H9 (cell line): ENCODE measurements around the gene CMYA5. TPM values are rescaled to one million over a fixed set of nuclear protein-coding genes. Genes with fewer than 3 reads are reported as not detected.

ENCODE experiments used
- DNase-seq: peaks from one replicate; pipeline ENCODE4 v3.0.0-alpha.2; 2017
- H2AFZ ChIP-seq: one replicate; pipeline ENCODE4 v1.6.1; 2013; ENCODE audit warnings: mild to moderate bottlenecking, low read length, control low read depth, moderate library complexity
- H2AK5ac ChIP-seq: 2 replicates; pipeline ENCODE4 v1.6.1; 2013; ENCODE audit warnings: low read length, control low read depth, mixed read lengths; ENCODE audit not compliant: insufficient read length
- H2BK120ac ChIP-seq: one replicate; pipeline ENCODE4 v1.6.1; 2013; ENCODE audit warnings: low read depth, mild to moderate bottlenecking, low read length, control low read depth, inconsistent platforms; ENCODE audit not compliant: poor library complexity, severe bottlenecking
- H2BK12ac ChIP-seq: 2 replicates; pipeline ENCODE4 v1.6.1; 2013; ENCODE audit warnings: low read length, control low read depth, mixed read lengths, low read depth; ENCODE audit not compliant: insufficient read length
- H2BK15ac ChIP-seq: 2 replicates; pipeline ENCODE4 v1.6.1; 2013; ENCODE audit warnings: low read depth, low read length, control low read depth
- H2BK20ac ChIP-seq: one replicate; pipeline ENCODE4 v1.6.1; 2013; ENCODE audit warnings: low read depth, mild to moderate bottlenecking, low read length, control low read depth, inconsistent platforms; ENCODE audit not compliant: poor library complexity, severe bottlenecking
- H2BK5ac ChIP-seq: 2 replicates; pipeline ENCODE4 v1.6.1; 2013; ENCODE audit warnings: low read length, control low read depth, mixed read lengths; ENCODE audit not compliant: insufficient read length
- H3K14ac ChIP-seq: 2 replicates; pipeline ENCODE4 v1.6.1; 2013; ENCODE audit warnings: low read length, control low read depth; ENCODE audit not compliant: insufficient read depth
- H3K18ac ChIP-seq: 2 replicates; pipeline ENCODE4 v1.6.1; 2013; ENCODE audit warnings: low read depth, mild to moderate bottlenecking, mixed read lengths, low read length, control low read depth; ENCODE audit not compliant: insufficient read length
- H3K23ac ChIP-seq: 2 replicates; pipeline ENCODE4 v1.6.1; 2013; ENCODE audit warnings: low read length, control low read depth, mixed read lengths, low read depth; ENCODE audit not compliant: insufficient read length
- H3K23me2 ChIP-seq: 2 replicates; pipeline ENCODE4 v1.6.1; 2013; ENCODE audit warnings: low read depth, mild to moderate bottlenecking, mixed read lengths, low read length, control low read depth; ENCODE audit not compliant: insufficient read length, poor library complexity, severe bottlenecking
- H3K27ac ChIP-seq: 2 replicates; pipeline ENCODE4 v1.5.1; 2013; ENCODE audit warnings: low read length, control low read depth, mixed read lengths, low read depth; ENCODE audit not compliant: insufficient read length
- H3K27me3 ChIP-seq: 2 replicates; pipeline ENCODE4 v1.6.1; 2013; ENCODE audit warnings: low read length, control low read depth, inconsistent platforms; ENCODE audit not compliant: insufficient read depth
- H3K4ac ChIP-seq: 2 replicates; pipeline ENCODE4 v1.6.1; 2013; ENCODE audit warnings: low read depth, mild to moderate bottlenecking, control low read depth, inconsistent platforms, low read length, moderate library complexity
- H3K4me1 ChIP-seq: 2 replicates; pipeline ENCODE4 v1.6.1; 2013; ENCODE audit warnings: low read length, control low read depth, inconsistent platforms; ENCODE audit not compliant: insufficient read depth
- H3K4me2 ChIP-seq: 2 replicates; pipeline ENCODE4 v1.6.1; 2013; ENCODE audit warnings: low read length, control low read depth, mixed read lengths; ENCODE audit not compliant: insufficient read length, insufficient read depth
- H3K56ac ChIP-seq: 2 replicates; pipeline ENCODE4 v1.6.1; 2013; ENCODE audit warnings: low read depth, mild to moderate bottlenecking, mixed read lengths, low read length, control low read depth; ENCODE audit not compliant: insufficient read length
- H3K79me1 ChIP-seq: 2 replicates; pipeline ENCODE4 v1.6.1; 2013; ENCODE audit warnings: low read depth, mild to moderate bottlenecking, moderate library complexity, low read length, control low read depth, inconsistent platforms; ENCODE audit not compliant: insufficient read depth, poor library complexity, severe bottlenecking
- H3K79me2 ChIP-seq: 2 replicates; pipeline ENCODE4 v1.6.1; 2013; ENCODE audit warnings: low read length, control low read depth, inconsistent platforms; ENCODE audit not compliant: insufficient read depth
- H3K9ac ChIP-seq: 2 replicates; pipeline ENCODE4 v1.6.1; 2013; ENCODE audit warnings: low read length, control low read depth, mixed read lengths; ENCODE audit not compliant: insufficient read length; ENCODE audit errors: extremely low read depth
- H3K9me3 ChIP-seq: one replicate; pipeline ENCODE4 v1.6.1; 2013; ENCODE audit warnings: low read depth, low read length, inconsistent platforms; ENCODE audit not compliant: control insufficient read depth
- H3T11ph ChIP-seq: one replicate; pipeline ENCODE4 v1.6.1; 2013; ENCODE audit warnings: mild to moderate bottlenecking, low read length, control low read depth, inconsistent platforms
- H4K20me1 ChIP-seq: one replicate; pipeline ENCODE4 v1.6.1; 2013; ENCODE audit not compliant: control insufficient read depth, insufficient read length, insufficient read depth
- H4K5ac ChIP-seq: 2 replicates; pipeline ENCODE4 v1.6.1; 2013; ENCODE audit warnings: low read depth, mild to moderate bottlenecking, mixed read lengths, low read length, control low read depth; ENCODE audit not compliant: insufficient read length
- H4K8ac ChIP-seq: replicated peaks from 2 replicates; pipeline ENCODE4 v1.6.1; 2013; ENCODE audit warnings: low read length, control low read depth, mixed read lengths, low read depth; ENCODE audit not compliant: insufficient read length
- H4K91ac ChIP-seq: 2 replicates; pipeline ENCODE4 v1.6.1; 2013; ENCODE audit warnings: low read depth, mild to moderate bottlenecking, moderate library complexity, mixed read lengths, low read length, control low read depth; ENCODE audit not compliant: insufficient read length
- H3K27ac Mint-ChIP-seq, 3 experiments: 2 replicates in 2 of 3; 3 replicates in 1 of 3; pipeline ENCODE4 v1.8.0; 2020 to 2021; ENCODE audit warnings: mixed read lengths in 3 of 3, mild to moderate bottlenecking in 1 of 3, moderate library complexity in 1 of 3
- H3K27me3 Mint-ChIP-seq: 2 replicates; pipeline ENCODE4 v1.8.0; 2021; ENCODE audit warnings: low read depth, mild to moderate bottlenecking, moderate library complexity, mixed read lengths
- H3K36me3 Mint-ChIP-seq, 3 experiments: 2 replicates in 2 of 3; 3 replicates in 1 of 3; pipeline ENCODE4 v1.8.0; 2020 to 2021; ENCODE audit warnings: low read depth in 3 of 3, mixed read lengths in 3 of 3; ENCODE audit not compliant: insufficient read depth in 1 of 3
- H3K4me1 Mint-ChIP-seq, 2 experiments: 2 replicates each; pipeline ENCODE4 v1.8.0; 2020; ENCODE audit warnings: mixed read lengths in 2 of 2
- H3K4me3 Mint-ChIP-seq, 2 experiments: 2 replicates in 1 of 2; 3 replicates in 1 of 2; pipeline ENCODE4 v1.8.0; 2020 to 2021; ENCODE audit warnings: mild to moderate bottlenecking in 2 of 2, mixed read lengths in 2 of 2, moderate library complexity in 1 of 2
- H3K9me3 Mint-ChIP-seq, 2 experiments: 2 replicates in 1 of 2; 3 replicates in 1 of 2; pipeline ENCODE4 v1.8.0; 2020; ENCODE audit warnings: mild to moderate bottlenecking in 2 of 2, mixed read lengths in 2 of 2, moderate library complexity in 1 of 2
- WGBS: extraction: QIAGEN DNeasy Blood & Tissue Kit; methylation state at CpG from one replicate; pipeline ENCODE4 v1.1.7; 2013; ENCODE audit warnings: missing lambda C conversion rate, low lambda C conversion rate, mixed read lengths; ENCODE audit not compliant: insufficient read length; ENCODE audit errors: extremely low coverage; 5-methylcytosine and 5-hydroxymethylcytosine counted together
- total RNA-seq: library from RNA; stranded (reverse); gene quantifications from 2 replicates; pipeline ENCODE4 v1.2.1, GENCODE V29; 2021
- TF ChIP-seq, protein P1 (sequence below): fragments of 200-600 bp; sonication (generic); conservative IDR thresholded peaks from 3 replicates; pipeline ENCODE4 v1.8.0; 2021; ENCODE audit warnings: antibody characterized with exemption, mild to moderate bottlenecking

Gene CMYA5
- total RNA-seq, 1 experiment from 2014 or later: 1.8 TPM

- peaks cover 6% of the 10 kb centered on the region; the same call in 1 of the 2 replicates for H3K4me1 ChIP-seq
- H4K20me1 ChIP-seq: no peaks in the 10 kb centered on the region
- no peak overlapping the region for H2BK120ac ChIP-seq
- no peak overlapping the region for H2BK12ac ChIP-seq
- H3K14ac ChIP-seq: no peak overlapping the region
- H4K8ac ChIP-seq: no peak overlapping the region
- no peak overlapping the region for H2AFZ ChIP-seq
- no peak overlapping the region for H2BK15ac ChIP-seq
- H3K9ac ChIP-seq: no peak overlapping the region
- H4K5ac ChIP-seq: no peak overlapping the region
- no peak overlapping the region for H3K27ac ChIP-seq
- no peak overlapping the region for H2BK20ac ChIP-seq
- Mint-ChIP-seq H3K27me3 (no peaks in the 10 kb centered on the region), H3K9me3 (no peaks in the 10 kb centered on the region), H3K36me3 (no peaks in the 10 kb centered on the region), H3K4me3 (no peak overlapping the region), H3K27ac (no peak overlapping the region), H3K4me1 (peaks cover 21 to 22% of the 10 kb centered on the region in 2 experiments)
- no peaks in the 10 kb centered on the region for H3K23me2 ChIP-seq
- WGBS: no CpG with 5 or more reads among the region's 8 CpGs
- no peak overlapping the region for H3K23ac ChIP-seq
- no peak overlapping the region for H2AK5ac ChIP-seq
- no peak overlapping the region for H3K4me2 ChIP-seq
- no peaks in the 10 kb centered on the region for H3K9me3 ChIP-seq
- H2BK5ac ChIP-seq: no peak overlapping the region
- no peaks in the 10 kb centered on the region for H3K27me3 ChIP-seq
- TF ChIP-seq, protein P1, sequence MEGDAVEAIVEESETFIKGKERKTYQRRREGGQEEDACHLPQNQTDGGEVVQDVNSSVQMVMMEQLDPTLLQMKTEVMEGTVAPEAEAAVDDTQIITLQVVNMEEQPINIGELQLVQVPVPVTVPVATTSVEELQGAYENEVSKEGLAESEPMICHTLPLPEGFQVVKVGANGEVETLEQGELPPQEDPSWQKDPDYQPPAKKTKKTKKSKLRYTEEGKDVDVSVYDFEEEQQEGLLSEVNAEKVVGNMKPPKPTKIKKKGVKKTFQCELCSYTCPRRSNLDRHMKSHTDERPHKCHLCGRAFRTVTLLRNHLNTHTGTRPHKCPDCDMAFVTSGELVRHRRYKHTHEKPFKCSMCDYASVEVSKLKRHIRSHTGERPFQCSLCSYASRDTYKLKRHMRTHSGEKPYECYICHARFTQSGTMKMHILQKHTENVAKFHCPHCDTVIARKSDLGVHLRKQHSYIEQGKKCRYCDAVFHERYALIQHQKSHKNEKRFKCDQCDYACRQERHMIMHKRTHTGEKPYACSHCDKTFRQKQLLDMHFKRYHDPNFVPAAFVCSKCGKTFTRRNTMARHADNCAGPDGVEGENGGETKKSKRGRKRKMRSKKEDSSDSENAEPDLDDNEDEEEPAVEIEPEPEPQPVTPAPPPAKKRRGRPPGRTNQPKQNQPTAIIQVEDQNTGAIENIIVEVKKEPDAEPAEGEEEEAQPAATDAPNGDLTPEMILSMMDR: no peak
- DNase-seq: no peak
- no peak overlapping the region for H3T11ph ChIP-seq
- H3K79me2 ChIP-seq: no peaks in the 10 kb centered on the region
- no peak overlapping the region for H3K56ac ChIP-seq
- no peak overlapping the region for H3K4ac ChIP-seq
- H3K79me1 ChIP-seq: no peaks in the 10 kb centered on the region
- H3K18ac ChIP-seq: no peak overlapping the region
- no peak overlapping the region for H4K91ac ChIP-seq
Observed at GRCh38 chr5:79753877-79754645, 64.4 kb downstream of the CMYA5 start.
